RCC 7860 (cell line): ENCODE measurements around the gene CAPN10.
"Not testable (repeated sequence)": the region's sequence is repeated elsewhere in the genome, so short reads cannot be mapped to it uniquely, and the experiment has no call there.

ENCODE experiments used
- DNase-seq: peaks from one replicate; pipeline ENCODE4 v3.0.0-alpha.2; 2015; ENCODE audit warnings: low spot score
- FAIRE-seq: peaks from 2 replicates; lab custom pipeline; 2012; peaks lifted over from hg19 to GRCh38; lab: Jason Lieb, UNC

CAPN10 gene, protein sequence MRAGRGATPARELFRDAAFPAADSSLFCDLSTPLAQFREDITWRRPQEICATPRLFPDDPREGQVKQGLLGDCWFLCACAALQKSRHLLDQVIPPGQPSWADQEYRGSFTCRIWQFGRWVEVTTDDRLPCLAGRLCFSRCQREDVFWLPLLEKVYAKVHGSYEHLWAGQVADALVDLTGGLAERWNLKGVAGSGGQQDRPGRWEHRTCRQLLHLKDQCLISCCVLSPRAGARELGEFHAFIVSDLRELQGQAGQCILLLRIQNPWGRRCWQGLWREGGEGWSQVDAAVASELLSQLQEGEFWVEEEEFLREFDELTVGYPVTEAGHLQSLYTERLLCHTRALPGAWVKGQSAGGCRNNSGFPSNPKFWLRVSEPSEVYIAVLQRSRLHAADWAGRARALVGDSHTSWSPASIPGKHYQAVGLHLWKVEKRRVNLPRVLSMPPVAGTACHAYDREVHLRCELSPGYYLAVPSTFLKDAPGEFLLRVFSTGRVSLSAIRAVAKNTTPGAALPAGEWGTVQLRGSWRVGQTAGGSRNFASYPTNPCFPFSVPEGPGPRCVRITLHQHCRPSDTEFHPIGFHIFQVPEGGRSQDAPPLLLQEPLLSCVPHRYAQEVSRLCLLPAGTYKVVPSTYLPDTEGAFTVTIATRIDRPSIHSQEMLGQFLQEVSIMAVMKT

DNA sequence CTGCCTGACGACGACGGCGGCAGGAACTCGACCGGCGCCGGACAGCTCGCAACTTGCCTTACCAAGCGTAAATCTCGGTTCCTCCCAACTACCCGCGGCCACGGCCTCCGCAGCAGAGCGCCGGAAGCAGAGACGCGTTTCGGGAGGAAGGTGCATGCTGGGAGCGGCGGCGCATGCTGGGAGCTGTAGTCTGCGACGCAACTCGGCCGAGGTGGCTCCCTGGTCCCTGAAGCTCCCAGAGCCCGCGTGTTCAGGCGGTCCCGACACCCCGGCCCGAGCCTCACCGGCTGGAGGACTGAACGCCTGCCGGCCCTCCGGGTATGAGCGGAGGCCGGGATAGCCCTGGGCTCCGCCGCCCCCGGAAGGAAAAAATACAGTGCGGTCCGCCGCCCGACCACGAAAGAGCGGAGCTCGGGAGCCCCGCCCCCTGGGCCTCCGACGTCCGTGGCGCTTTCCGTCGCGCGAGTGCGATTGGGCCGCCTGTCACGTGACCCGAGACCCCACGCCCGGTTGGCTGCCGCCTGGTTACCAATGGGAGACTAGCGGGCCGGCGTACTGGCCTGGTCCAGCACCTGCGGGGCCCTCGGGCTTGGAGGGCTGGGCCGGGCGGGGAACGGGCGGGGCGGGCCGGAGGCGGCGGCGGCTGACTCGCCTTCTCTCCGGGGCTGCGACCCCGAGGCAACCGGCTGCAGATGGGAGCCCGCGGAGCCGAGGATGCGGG, at the start of gene CAPN10:
TSS of gene CAPN10 (plus strand) at position 537 of the 721 bp plus-strand sequence. CDS start at position 715, 178 bp downstream.
- peak; percentile 86 for DNase-seq

DNA sequence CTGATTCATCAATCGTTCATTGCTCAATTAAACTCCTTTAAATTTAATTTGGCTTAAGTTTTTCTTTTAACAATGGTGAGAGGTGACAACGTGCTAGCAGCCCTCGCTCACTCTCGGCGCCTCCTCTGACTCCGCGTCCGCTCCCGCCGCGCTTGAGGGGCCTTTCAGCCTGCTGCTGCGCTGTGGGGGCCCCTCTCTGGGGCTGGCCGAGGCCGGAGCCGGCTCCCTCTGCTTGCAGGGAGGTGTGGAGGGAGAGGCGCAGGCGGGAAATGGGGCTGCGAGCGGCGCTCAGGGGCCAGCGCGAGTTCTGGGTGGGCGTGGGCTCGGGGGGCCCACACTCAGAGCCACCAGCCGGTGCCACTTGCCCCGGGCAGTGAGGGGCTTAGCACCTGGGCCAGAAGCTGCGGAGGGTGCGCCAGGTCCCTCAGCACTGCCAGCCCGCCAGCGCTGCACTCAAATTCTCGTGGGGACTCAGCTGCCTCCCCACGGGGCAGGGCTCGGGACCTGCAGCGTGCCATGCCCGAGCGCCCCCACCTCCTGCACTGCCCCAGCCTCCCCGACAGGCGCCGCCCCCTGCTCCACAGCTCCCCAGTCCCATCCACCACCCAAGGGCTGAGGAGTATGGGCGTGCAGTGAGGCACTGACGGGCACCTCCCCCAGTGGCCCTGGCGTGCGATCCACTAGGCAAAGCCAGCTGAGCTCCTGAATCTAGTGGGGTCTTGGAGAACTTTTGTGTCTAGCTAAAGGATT, 48.3 kb upstream of the CAPN10 start:
- DNase-seq = no peak
- FAIRE-seq = no peak

More for the DNA sequence above, at the start of gene CAPN10:
- peak; percentile 27 for FAIRE-seq

DNA sequence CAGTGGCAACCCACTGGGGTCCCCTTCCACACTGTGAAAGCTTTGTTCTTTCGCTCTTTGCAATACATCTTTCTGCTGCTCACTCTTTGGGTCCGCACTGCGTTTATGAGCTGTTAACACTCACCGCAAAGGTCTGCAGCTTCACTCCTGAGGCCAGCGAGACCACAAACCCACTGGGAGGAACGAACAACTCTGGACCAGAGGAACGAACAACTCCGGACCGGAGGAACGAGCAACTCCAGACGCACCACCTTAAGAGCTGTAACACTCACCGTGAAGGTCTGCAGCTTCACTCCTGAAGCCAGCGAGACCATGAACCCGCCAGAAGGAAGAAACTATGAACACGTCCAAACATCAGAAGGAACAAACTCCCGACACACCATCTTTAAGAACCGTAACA, 47.4 kb upstream of the CAPN10 start:
- not testable (repeated sequence) for FAIRE-seq, DNase-seq

DNA sequence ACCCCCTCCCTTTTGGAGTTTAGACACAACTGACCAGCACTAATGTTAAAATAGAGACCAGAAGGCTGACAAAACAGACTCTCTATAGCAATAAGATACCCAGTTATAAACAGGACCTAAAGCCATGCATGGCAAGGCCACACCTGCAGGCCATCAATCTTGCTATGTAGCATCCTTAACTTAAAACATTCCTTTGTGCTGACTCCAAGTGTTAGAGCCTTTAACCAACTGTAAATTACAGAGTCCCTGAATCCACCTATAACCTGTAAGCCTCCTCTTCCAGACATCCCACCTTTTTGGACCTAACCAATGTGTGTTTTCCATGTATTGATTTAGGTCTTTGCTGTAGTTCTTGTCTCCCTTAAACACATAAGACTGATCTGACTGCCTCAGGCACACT, 46.6 kb upstream of the CAPN10 start:
- DNase-seq (no peak), FAIRE-seq (no peak)

DNA sequence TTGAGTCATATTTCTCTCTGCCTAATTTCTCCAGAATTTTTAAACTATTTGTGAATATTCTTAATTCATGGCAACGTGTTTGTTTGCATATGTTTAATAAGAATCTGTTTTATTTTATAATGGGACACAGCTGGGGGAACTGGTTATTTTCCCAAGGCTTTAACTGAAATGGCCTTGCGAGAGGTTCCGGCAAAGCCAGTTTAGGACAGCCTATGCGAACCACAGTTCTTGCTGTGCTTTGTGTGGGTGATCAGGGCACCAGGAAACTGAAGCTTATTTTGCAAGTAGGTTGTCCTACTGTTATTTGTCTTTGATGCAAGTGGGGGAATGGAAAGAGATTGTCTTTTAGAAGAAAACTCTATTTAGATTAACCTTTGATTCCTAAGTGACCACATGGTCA, 35.2 kb upstream of the CAPN10 start:
- FAIRE-seq (no peak), DNase-seq (no peak)

DNA sequence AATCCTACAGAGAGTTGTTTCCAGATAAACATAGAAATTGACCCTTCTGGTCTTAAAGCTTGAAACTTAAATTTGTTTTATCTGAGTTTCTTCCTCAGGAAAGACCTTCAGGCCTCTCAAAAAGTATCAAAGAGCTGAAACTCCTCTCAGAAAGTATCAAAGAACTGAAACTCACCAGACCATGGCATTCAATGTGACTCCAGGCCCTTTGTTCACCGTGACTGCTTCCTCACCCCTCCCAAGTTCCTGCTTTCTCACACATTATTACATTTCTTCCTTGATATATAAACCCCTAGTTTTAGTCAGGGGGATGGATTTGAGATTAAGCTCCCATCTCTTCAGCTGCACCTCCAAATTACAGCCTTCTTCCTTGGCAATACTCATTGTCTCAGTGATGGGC, 34.7 kb upstream of the CAPN10 start:
- no peak for DNase-seq
- FAIRE-seq = no peak

DNA sequence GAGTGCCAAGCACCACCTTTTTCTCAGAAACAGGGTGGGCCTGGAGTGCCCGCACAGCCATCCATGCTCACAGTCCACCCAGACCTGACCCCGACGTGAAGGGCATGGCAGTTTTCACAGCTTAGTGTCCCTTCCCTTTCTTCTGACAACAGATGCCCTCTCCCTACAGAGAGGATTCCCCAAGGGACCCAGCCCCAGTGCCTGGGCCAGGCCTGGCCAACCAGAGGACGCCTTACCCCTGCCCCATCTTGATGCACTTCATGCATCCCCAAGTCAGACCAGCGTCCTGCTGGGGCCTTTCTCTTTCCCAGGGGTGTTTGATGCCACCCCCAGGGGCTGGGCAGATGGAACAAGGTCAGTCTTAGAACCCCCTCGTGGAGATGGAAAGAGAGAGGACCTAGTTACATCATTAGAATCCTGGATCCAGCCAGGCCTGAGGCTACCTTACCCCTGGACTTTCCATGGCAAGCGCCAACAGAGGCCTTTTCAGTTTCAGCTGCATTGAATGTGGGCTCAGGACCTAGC, 32.5 kb upstream of the CAPN10 start:
- no peak for FAIRE-seq

DNA sequence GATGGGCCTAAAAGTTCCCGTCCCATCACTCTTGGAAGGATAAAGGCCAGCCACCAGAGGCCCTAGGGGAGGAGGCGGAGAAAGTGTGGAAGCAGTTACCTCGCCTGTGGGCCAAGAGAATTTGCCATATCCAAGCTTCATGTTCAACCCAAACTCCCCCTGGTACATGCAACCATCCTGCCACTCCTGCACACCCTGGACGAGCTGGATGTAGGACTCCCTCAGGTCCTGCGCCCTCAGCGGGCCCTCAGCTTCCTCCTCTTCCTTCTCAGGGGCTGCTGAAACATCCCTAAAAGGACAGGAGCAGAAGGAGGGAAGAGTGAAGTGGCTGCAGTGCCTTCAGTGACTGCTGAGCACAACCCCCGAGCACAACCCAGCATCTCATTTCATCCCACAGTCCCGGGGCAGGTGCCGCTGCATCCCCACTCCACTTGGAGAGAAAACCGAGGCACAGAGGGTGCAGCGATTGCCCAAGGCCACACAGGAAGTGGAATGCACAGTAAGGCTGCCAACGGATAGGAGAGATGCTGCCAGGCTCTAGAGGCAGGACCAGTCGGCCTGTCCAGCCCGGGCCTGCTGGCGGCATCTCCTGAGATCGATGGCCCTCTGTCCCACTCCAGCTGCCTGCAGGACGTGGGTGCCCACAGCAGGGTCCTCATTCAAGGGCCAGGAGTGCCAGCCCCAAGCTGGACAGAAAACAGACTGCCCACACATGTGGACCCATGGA, 31.6 kb upstream of the CAPN10 start:
- no peak for FAIRE-seq
- no peak for DNase-seq

More for the DNA sequence above, 32.5 kb upstream of the CAPN10 start:
- DNase-seq = no peak

DNA sequence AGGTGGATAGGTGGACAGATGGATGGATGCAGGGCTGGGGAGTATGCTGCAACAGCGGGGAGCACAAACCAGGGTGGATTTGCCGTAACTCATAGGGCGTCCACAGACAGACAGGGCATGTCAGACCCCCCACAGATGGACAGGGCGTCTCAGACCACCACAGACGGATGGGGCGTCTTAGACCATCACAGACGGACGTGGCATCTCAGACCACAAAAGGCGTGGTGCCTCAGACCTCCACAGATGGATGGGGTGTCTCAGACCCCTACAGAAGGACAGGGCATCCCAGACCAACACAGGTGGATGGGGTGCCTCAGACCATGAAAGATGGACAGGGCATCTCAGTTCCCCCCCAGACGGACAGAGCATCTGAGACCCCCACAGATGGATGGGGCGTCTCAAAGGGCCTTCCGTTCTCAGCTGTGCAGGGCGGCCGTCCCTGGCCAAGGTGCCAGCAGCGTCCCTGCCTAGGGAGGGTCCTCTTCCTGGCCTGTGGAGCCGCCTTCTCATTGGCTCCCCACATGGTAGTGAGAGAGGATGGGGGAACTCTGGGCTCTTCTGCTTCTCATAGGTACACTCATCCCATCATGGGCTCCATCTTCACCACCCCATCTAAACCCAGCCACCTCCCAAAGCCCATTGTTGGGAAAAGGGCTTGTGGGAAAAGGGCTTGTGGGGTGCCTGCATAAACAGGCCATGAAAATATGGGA, 30.8 kb upstream of the CAPN10 start:
- DNase-seq (no peak), FAIRE-seq (no peak)

DNA sequence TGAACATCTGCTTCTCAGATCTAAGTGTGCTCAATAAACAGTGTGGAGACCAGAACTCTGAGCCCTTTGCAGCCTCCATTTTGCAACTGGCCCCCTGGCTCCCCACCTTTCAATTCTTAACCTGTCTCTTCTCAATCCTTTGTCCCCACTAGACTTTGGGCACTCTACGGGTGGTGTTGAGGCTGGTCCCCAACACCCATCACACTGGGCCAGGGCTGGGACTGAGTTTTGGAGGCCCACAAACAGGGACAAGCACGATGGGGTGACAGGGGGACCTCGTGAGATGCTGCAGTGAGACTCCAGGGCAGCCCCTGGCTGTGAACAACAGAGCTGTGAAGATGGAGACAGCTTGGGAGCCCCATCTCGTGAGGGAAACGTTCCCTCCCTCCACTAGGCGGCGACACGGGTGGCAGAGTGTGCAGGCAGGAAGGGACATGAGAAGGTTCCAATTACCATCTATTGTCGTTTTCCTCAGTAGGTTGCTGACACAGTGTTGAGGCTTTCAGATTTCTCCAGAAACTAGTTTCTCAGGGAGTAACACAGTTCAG, 29.9 kb upstream of the CAPN10 start:
- FAIRE-seq (no peak), DNase-seq (no peak)

DNA sequence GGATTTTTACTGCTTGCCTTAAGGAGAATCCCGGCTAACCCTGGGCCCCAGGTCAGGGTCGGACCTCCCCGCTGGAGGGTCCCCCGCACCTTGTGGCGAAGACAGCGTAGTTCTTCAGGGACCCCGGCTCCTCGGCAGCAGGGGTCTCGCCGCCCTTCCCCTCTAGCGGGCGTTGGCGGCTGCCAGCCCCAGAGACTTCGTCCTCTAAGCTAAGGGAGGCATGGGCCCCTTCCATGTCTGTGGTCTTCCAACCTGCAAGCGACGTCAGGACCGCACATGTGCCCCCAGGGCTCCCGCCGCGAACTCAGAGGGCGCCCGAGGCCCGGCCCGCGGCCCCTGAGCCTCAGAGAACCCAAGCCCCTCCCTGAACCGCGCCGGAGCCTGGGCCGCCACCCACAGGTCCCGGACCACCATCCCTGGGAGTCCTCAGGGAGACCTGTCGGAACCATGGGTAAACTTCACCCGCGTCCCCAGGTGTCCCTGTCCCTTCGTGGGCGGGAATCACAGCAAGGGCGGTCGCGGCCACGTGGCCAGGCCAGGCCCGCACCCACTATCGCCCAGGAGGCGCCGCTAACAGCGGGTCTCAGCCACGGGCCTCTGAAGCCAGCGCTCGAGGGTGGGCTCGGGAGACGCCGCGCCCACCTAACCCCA, 29.3 kb upstream of the CAPN10 start:
- FAIRE-seq (no peak), DNase-seq (no peak)

DNA sequence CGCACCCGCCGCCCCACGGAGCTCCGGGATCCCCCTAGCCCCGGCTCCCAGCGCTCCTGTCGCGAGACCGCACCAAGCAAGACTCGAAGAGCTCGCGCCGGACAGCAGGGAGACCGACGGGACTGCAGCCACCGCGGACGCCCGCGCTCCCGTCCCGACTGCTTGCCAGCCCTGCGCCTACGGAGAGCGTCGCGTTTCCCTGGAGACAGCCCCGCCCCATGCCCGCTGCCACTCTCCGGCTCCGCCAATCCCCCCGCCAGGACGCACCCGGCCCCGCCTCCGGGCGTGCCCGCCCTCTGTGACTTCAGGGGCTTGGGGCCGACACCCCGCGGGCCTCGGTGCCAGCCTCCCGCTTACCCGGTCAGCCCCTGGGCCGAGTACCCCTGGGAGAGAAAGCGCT, 28.7 kb upstream of the CAPN10 start, which contains the start of gene ANKMY1:
TSS of gene ANKMY1 (minus strand) at position 181 of the 400 bp plus-strand sequence. CDS start 653 bp downstream, outside the sequence.
- no peak for FAIRE-seq
- no peak for DNase-seq

DNA sequence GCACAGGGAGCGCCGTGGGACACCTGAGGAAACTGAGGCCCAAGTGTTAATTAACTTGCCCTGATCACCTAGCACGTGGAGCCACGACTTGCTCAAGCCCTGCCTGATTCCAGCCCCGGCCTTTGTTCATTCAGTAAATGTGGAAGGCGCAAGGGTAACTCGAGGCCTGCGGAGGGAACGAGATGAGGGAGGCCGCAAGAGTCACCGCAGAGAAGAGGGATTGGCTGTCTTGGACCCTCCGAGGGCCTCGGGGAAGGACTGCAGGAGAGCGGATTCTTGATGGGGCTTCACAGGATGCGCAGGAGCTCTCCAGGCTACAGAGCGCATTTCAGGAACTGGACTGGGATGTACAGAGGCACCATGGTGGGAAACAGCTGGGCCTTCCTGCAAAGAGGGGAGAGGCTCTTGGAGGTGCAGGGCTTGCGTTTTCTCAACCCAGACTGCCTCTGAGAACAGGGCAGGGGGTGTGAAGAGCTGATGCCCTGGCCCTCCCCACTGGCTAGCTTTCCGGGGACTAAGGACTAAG, 28.2 kb upstream of the CAPN10 start:
- FAIRE-seq = no peak
- no peak for DNase-seq

DNA sequence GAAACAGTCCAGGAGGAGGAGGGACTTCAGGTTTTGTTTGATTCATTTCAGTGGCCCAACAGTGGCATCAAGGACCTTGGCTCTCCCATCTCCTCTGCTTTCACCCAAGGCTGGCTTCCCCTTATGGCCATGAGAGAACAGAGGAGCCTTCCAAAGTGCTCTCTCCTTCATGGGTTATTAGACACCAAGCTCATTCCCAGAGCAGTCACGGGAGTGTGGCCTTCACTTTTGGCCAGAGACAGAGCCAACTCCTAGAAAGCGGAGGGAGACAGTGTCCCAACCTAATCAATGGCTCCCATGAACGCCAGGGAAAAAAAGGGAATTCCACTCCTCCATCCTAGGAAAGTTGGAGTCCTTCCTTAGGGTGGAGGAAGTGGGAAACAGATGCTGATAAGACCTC, 27.2 kb upstream of the CAPN10 start:
- FAIRE-seq = no peak
- DNase-seq = no peak

DNA sequence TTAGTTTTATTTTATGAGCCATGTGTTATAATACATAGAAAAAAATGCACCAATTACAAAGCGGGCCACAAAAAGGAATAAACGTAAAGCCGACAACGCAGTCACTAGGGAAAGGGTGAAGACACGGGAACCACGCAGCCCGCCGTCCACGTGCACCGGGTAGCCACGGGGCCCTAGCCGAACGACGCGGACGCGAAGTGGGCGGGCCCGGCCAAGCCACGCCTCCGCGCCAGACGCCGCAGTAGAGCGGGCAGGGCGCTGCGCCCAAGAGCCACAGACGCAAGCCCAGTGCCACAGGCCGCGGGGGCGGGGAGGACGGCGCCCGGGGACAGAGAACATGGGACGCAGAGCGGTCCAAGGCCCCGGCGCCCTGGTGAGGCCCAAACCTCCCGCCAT, 26.5 kb upstream of the CAPN10 start, which contains the start of gene DUSP28:
TSS of gene DUSP28 (plus strand) at position 274 of the 396 bp plus-strand sequence. CDS start 328 bp downstream, outside the sequence.
- FAIRE-seq (no peak), DNase-seq (peak; percentile 77)

DNA sequence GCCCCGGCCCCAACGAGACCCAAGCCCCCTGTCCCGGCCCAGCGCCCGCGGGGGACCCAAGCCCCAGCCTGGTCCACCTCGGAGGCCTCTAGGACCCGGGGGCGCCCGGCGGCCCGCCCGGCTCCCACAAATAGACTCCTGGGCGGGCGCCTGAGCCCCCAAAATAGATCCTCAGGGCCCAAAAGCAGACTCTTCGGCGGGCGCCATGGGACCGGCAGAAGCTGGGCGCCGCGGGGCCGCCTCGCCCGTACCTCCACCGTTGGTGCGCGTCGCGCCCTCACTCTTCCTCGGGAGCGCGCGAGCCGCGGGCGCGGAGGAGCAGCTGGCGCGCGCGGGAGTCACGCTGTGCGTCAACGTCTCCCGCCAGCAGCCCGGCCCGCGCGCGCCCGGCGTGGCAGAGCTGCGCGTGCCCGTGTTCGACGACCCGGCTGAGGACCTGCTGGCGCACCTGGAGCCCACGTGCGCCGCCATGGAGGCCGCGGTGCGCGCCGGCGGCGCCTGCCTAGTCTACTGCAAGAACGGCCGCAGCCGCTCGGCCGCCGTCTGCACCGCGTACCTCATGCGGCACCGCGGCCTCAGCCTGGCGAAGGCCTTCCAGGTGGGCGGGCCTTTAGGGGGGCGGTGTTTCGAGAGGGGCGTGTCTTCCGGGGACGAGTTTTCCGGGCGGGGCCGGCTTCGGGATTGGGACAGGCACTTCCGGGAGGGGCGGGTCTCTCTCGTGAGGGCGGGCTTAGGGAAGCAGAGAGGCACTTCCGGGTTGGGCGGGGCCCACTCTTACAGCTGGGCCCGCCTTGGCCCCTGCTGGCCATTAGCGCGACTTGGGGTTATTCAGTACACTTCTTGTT, 25.8 kb upstream of the CAPN10 start:
- peak; percentile 91 for DNase-seq
- FAIRE-seq = peak; percentile 62

DNA sequence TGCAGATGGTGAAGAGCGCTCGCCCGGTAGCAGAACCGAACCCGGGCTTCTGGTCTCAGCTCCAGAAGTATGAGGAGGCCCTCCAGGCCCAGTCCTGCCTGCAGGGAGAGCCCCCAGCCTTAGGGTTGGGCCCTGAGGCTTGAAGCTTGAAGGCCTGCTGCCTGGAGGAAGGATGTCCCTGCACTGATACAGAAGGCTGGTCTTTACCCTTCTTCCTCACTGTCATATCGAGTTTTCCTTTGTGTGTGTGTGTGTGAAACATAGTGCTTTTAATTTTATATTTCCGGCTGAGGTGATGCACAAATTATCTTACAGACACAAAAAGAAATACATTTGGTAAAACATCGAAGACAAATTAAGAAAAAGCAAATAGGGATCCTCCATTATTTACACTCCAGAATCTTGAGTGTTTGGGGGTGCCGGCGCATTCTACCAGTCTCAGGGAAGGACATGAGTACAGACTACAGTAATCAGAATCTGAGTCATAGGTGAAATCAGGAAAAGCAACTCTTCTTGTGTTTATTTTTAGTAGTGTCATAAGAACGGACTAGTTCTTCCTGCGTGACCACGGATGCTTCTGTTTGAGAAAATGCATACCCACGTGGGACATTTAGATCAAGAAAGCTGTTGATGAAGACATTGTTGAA, 25.1 kb upstream of the CAPN10 start:
- DNase-seq = peak; percentile 71

More for the DNA sequence above, 25.1 kb upstream of the CAPN10 start:
- FAIRE-seq = no peak
